Medulla oblongata (tissue), 1 donor: Measurements from ENCODE around the gene PIGK.

ENCODE experiments used
- DNase-seq: peaks from one replicate; pipeline ENCODE4 v3.0.0-alpha.2; 2015; ENCODE audit errors: extremely low spot score

The PIGK gene

GRCh38 chr1:77096496-77097255, 122.6 kb downstream of the PIGK start:
- DNase-seq = no peak

GRCh38 chr1:77095236-77095635, 124.0 kb downstream of the PIGK start:
- DNase-seq = no peak

GRCh38 chr1:77089756-77090155, 129.5 kb downstream of the PIGK start:
- DNase-seq = no peak

GRCh38 chr1:77085109-77085508, 134.1 kb downstream of the PIGK start:
- no peak for DNase-seq

- no peak for DNase-seq
Measured at GRCh38 chr1:77084457-77084856, 134.8 kb downstream of the PIGK start.

- no peak for DNase-seq
Measured at GRCh38 chr1:77081834-77082233, 137.4 kb downstream of the PIGK start.

- DNase-seq = no peak
Measured at GRCh38 chr1:77076759-77077158, 142.5 kb downstream of the PIGK start.

- no peak for DNase-seq
Measured at GRCh38 chr1:77068013-77068412, 151.2 kb downstream of the PIGK start.

GRCh38 chr1:77065693-77066342, 153.4 kb downstream of the PIGK start:
- DNase-seq = no peak

- no peak for DNase-seq
Measured at GRCh38 chr1:77064246-77064645, 155.0 kb downstream of the PIGK start.

GRCh38 chr1:77063118-77063517, 156.1 kb downstream of the PIGK start:
- no peak for DNase-seq

GRCh38 chr1:77061162-77061561, 158.1 kb downstream of the PIGK start:
- no peak for DNase-seq

GRCh38 chr1:77060000-77060399, 159.2 kb downstream of the PIGK start:
- DNase-seq = peak; percentile 10

GRCh38 chr1:77057994-77058585, 161.1 kb downstream of the PIGK start:
- DNase-seq = no peak

GRCh38 chr1:77056525-77056924, 162.7 kb downstream of the PIGK start:
- no peak for DNase-seq

- DNase-seq = no peak
Measured at GRCh38 chr1:77051425-77051824, 167.8 kb downstream of the PIGK start.

GRCh38 chr1:77048615-77049005, 170.6 kb downstream of the PIGK start:
- no peak for DNase-seq

- no peak for DNase-seq
Measured at GRCh38 chr1:77047978-77048614, 171.1 kb downstream of the PIGK start.

- DNase-seq = no peak
Measured at GRCh38 chr1:77047575-77047974, 171.7 kb downstream of the PIGK start.

- no peak for DNase-seq
Measured at GRCh38 chr1:77044133-77044849, 174.9 kb downstream of the PIGK start.

- no peak for DNase-seq
Measured at GRCh38 chr1:77040826-77041225, 178.4 kb downstream of the PIGK start.

GRCh38 chr1:77039739-77040138, 179.5 kb downstream of the PIGK start:
- peak; percentile 7 for DNase-seq
